ENCODE data around the gene KRT23. TPM values are rescaled to one million over a fixed set of nuclear protein-coding genes. Genes with fewer than 3 reads are reported as not detected.

The KRT23 gene
- total and polyA plus RNA-seq, 2 of the 4 experiments (the other 2 are of a cell fraction), result 0.36 to 0.39 TPM

DNA sequence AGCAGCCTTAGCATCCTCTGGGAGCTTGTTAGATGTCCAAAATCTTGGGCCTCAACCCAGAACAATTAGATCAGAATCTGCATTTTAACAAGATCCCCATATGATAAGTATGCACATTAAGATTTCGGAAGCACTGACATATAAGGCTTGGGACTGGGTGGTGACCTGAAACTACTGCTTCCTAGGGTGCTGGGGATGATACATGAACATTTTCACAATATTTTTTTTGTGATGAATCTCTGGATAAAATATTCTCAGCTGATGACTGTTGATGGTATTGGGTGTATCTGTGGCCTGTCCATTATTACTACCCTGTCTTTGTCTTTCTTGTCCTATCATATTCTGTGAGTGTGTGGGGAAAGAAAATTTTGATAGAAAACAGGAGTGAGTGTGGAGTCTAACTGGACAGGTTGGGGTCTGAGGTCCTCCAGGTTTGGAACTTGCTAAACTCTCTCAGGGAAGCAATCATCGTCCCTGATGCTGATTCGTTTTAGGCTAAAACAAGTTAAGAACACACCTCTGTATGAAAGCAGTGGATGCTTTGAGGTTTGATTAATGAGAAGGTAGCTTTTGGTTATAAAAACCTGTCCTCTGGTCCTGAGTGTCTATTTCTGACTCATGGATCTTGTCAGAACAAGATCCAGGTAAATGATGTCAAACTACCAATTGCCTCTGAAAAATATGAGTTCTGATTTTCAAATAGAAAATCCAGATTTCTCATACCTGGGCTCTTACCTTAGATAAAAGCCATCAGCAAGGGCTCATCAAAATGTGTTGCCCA, 23.2 kb downstream of the KRT23 start:
- H2AK9ac ChIP-seq (replicated peaks; ENCODE audit: low read depth, low read length, poor library complexity), result peak overlapping the region; percentile 52
- H4K5ac ChIP-seq (ENCODE audit: low read depth, low read length), result peak overlapping the region; percentile 89; the same call in 1 of the 2 replicates
- peaks cover 12% of the 10 kb centered on the region; the same call in 1 of the 2 replicates for H3K9me1 ChIP-seq (ENCODE audit: insufficient read depth, low read length)
- peak overlapping the region; percentile 89 for H4K91ac ChIP-seq (ENCODE audit: insufficient read depth, low read depth, low read length)
- H2BK5ac ChIP-seq (ENCODE audit: low read depth, low read length, poor library complexity, severe bottlenecking), result peak overlapping the region; percentile 100
- H3K27me3 ChIP-seq (ENCODE audit: control insufficient read depth, insufficient read depth, low read length), result no peaks in the 10 kb centered on the region
- no peaks in the 10 kb centered on the region for H4K20me1 ChIP-seq (ENCODE audit: insufficient read depth, low read length)
- no peaks in the 10 kb centered on the region for H3K36me3 ChIP-seq (ENCODE audit: control insufficient read depth, insufficient read depth, low read length)
- peaks cover 14% of the 10 kb centered on the region for H3K4me1 ChIP-seq (ENCODE audit: control insufficient read depth, insufficient read depth, low read length)
- ATAC-seq (ENCODE audit: low read depth) (no peak), DNase-seq (no peak)
- BruUV-seq (replicated peaks), result no TSS peak
- CTCF ChIA-PET, result interaction anchor here (1.1 kb wide), 1 partner anchor 634 kb away, joined by 3 read pairs; no protein-coding TSS in a partner anchor
- TF ChIP-seq POLR2A (IDR thresholded peaks at IDR 0.05; ENCODE audit: low read depth, low read length) (no peak), MAFK (IDR thresholded peaks at IDR 0.05; ENCODE audit: low read depth, low read length) (no peak), BHLHE40 (IDR thresholded peaks at IDR 0.05; ENCODE audit: low read depth, low read length) (no peak), CHD1 (IDR thresholded peaks at IDR 0.05; ENCODE audit: low read depth, low read length) (no peak), CTCF (conservative IDR thresholded peaks at IDR 0.05; ENCODE audit: low read depth, low read length) (no peak), FOS (IDR thresholded peaks at IDR 0.05; ENCODE audit: low read depth, low read length) (no peak)
- TF ChIP-seq, protein P1, sequence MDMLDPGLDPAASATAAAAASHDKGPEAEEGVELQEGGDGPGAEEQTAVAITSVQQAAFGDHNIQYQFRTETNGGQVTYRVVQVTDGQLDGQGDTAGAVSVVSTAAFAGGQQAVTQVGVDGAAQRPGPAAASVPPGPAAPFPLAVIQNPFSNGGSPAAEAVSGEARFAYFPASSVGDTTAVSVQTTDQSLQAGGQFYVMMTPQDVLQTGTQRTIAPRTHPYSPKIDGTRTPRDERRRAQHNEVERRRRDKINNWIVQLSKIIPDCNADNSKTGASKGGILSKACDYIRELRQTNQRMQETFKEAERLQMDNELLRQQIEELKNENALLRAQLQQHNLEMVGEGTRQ (IDR thresholded peaks at IDR 0.05; ENCODE audit: low read depth, low read length), result no peak
- dilution Hi-C loops (cut with HindIII; ENCODE audit: low sequenced_read_pairs, unreplicated experiment), result no loop called here
- peak overlapping the region; percentile 88 to 92 for H4K8ac ChIP-seq (ENCODE audit: low read depth in 2 of 2, low read length in 2 of 2)
- H3K4ac ChIP-seq (ENCODE audit: low read depth, low read length), result peak overlapping the region; percentile 79
- intact Hi-C loops (cut with micrococcal nuclease), result no loop called here
- H2BK15ac ChIP-seq (ENCODE audit: low read depth, low read length), result peak overlapping the region; percentile 99
- H3K56ac ChIP-seq (ENCODE audit: extremely low read depth, insufficient read depth, low read length), result peak overlapping the region; percentile 71
- H3K79me1 ChIP-seq (ENCODE audit: low read depth in 1 of 2, low read length in 2 of 2), result no peaks in the 10 kb centered on the region
- H3K4me2 ChIP-seq (ENCODE audit: low read depth, low read length), result no peak overlapping the region
- no peak overlapping the region for H2AFZ ChIP-seq (replicated peaks; ENCODE audit: low read length, poor library complexity)
- peak overlapping the region; percentile 94 for H2BK120ac ChIP-seq (ENCODE audit: low read depth, low read length)
- H3K4me3 ChIP-seq (ENCODE audit: insufficient read depth, low read depth, low read length), result no peak overlapping the region
- peak overlapping the region; percentile 93; the same call in 1 of the 2 replicates for H3K18ac ChIP-seq (ENCODE audit: low read depth, low read length)
- no peaks in the 10 kb centered on the region for H3K9me3 ChIP-seq (ENCODE audit: control insufficient read depth, insufficient read depth, low read length)
- peak overlapping the region; percentile 97 for H2AK5ac ChIP-seq (ENCODE audit: low read depth, low read length)
- peak overlapping the region; percentile 46 for H3K14ac ChIP-seq (replicated peaks; ENCODE audit: low read depth, low read length)
- H2BK20ac ChIP-seq (ENCODE audit: low read depth, low read length), result peak overlapping the region; percentile 92
- 100% methylated on average over 1 of the region's 3 CpGs; no CpG with 5 or more reads in 1 of the 2 experiments for whole genome bisulfite sequencing, 2 experiments (ENCODE audit: extremely low coverage in 2 of 2, insufficient read length in 1 of 2)
- H3K9ac ChIP-seq (ENCODE audit: low read depth, low read length), result no peak overlapping the region
- POLR2A ChIA-PET (ENCODE audit: unreplicated experiment), result no interaction called here
- H3K23ac ChIP-seq (ENCODE audit: low read depth, low read length), result no peak overlapping the region; the same call in 1 of the 2 replicates
- 0 out of 2 replicates have a peak overlapping the region, but pooled peaks have one; percentile 6 for H3K27ac ChIP-seq (ENCODE audit: insufficient read depth, low read length)
- in situ Hi-C loops (cut with MboI; ENCODE audit: low sequenced_read_pairs), result no loop called here

Data from IMR-90 (cell line).